ENCODE measurements around the gene DPYSL3.
"Not testable (repeated sequence)": the region's sequence is repeated elsewhere in the genome, so short reads cannot be mapped to it uniquely, and the experiment has no call there.

The DPYSL3 gene

DNA sequence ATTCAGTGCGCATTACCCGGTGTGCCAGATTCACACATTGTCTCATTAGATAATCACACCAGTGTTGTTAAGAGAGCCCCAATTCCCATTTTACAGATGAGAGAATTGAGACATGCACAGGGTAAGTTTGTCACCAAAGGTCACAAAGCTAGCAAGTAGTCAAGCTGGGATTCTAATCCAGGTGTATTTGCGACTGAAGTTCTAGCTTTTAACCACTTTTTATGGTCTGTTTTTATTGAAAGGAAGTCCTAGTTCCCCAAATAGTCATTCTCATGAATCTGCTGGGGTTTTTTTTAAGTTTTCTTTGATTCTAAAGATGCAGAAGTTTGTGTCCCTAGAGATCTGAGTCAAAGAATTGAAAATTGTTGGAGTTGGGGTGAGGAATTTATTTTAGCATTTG, 136.5 kb downstream of the DPYSL3 start:
- in situ Hi-C loops (cut with MboI; ENCODE audit: low sequenced_read_pairs), result no loop called here

- in situ Hi-C loops (cut with MboI; ENCODE audit: low sequenced_read_pairs), result no loop called here
Measured at GRCh38 chr5:147372191-147372590, 137.7 kb downstream of the DPYSL3 start.

DNA sequence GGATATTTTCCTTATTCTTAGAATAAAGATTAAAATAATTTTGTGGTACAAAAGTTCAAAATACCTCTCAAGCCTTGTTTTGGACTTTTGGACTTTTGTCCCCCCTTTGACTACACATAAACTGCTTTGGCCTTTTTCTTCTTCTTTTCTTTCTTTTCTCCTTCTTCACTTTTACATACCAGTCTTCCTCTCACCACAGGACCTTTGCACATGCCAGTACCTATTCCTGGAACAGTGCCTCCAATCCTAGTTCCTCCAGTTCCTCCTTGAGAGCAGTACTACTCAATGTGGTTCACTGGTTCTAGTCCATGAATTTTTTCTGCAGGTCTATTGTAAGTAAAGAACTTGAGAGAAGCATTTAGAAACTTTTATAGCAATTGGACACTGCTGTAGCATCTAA, 138.6 kb downstream of the DPYSL3 start:
- in situ Hi-C loops (cut with MboI; ENCODE audit: low sequenced_read_pairs), result no loop called here

DNA sequence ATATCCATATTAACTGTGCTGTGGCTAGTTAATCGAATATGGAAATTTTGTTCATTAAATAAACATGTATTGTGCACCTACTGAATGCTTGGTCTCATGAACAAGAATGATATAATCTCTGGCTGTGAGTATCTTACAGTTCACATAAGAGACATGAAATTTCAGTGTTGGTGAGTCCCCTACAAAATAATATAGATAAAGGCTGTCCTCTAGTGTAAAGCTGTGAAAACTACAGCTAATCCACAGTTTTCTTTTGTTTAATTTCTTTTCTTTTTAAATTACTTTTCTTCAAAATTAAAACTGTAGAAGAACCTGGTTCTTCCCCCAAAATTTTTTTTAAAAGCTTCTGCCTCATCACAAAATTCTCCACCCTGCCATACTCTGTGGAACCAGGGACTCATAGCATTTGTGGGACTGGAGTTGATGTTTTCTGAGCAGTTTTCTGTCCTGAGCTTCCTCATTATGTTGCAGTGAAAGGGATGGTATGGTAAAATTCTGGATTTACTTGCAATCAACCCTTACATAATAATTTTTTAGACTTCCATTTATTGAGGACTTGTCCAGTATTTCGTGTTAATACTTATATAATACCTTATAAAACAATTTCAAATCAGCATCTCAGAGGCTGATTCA, 140.0 kb downstream of the DPYSL3 start:
- in situ Hi-C loops (cut with MboI; ENCODE audit: low sequenced_read_pairs), result no loop called here

- in situ Hi-C loops (cut with MboI; ENCODE audit: low sequenced_read_pairs), result not testable (repeated sequence)
Measured at GRCh38 chr5:147367381-147367780, 142.5 kb downstream of the DPYSL3 start.

GRCh38 chr5:147361441-147362175, 148.3 kb downstream of the DPYSL3 start:
- in situ Hi-C loops (cut with MboI; ENCODE audit: low sequenced_read_pairs), result no loop called here

DNA sequence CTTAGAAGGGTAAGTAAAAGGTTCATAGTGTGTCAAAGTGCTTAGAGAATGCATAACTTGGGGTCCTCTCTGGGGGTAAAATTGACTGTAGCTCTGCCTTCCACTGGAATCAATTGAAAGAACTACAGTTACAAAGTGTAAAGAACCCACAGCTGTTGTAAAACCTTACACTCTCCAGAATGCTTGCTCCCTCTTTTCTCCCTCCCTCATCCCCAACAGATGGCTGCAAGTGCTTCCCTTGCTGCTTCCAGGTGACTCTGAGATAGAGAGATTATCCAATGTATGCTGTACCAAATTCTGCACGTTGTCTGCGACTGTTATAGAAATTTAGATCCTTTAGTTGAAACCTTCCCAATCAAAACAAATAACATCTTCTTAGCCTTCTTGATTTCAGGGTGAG, 149.1 kb downstream of the DPYSL3 start:
- in situ Hi-C loops (cut with MboI; ENCODE audit: low sequenced_read_pairs), result no loop called here

GRCh38 chr5:147359581-147359980, 150.3 kb downstream of the DPYSL3 start:
- in situ Hi-C loops (cut with MboI; ENCODE audit: low sequenced_read_pairs), result no loop called here

DNA sequence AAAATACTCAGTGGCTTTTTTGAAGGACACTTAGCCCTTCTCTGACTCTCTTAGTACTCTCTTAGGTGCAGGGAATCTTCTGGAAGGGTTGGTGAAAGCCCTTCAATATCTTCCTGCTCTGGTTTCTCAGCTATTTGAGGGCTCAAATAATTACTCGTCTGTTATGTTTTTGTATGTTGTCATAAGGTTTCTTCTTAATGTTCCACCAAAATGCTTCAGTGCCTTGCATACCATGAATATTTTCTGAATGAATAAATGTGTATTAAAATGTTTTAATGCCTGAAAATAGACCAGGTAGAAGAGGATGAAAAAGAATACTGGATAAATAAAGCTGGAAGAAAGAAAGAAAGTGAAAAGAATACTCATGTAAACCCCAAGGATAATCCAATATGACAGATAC, 150.8 kb downstream of the DPYSL3 start:
- in situ Hi-C loops (cut with MboI; ENCODE audit: low sequenced_read_pairs), result no loop called here

- in situ Hi-C loops (cut with MboI; ENCODE audit: low sequenced_read_pairs), result no loop called here
Measured at GRCh38 chr5:147349241-147349640, 160.6 kb downstream of the DPYSL3 start.

GRCh38 chr5:147348451-147348850, 161.4 kb downstream of the DPYSL3 start:
- in situ Hi-C loops (cut with MboI; ENCODE audit: low sequenced_read_pairs), result no loop called here

- in situ Hi-C loops (cut with MboI; ENCODE audit: low sequenced_read_pairs), result no loop called here
Measured at GRCh38 chr5:147348046-147348445, 161.8 kb downstream of the DPYSL3 start.

- in situ Hi-C loops (cut with MboI; ENCODE audit: low sequenced_read_pairs), result no loop called here
Measured at GRCh38 chr5:147346006-147346561, 163.8 kb downstream of the DPYSL3 start.

DNA sequence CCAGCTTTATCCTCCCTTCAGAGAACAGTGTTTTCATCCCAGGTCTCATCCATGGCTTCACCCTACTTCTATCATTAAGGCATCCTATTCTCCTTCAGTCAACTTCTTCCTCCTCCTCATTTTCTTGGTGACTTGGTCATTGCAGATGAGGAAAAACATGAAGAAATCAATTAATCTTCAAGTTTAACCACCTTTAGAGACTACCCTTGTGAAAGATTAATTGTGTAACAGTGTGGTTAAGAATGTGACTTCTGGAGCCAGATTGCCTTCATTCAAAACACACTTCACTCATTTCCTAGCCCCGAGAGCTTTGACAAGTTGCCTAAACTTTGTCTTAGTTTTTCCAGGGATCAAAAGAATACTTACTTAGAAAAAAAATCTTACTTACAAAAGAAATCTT, 165.0 kb downstream of the DPYSL3 start:
- in situ Hi-C loops (cut with MboI; ENCODE audit: low sequenced_read_pairs), result no loop called here

GRCh38 chr5:147341345-147341744, 168.5 kb downstream of the DPYSL3 start:
- in situ Hi-C loops (cut with MboI; ENCODE audit: low sequenced_read_pairs), result no loop called here

DNA sequence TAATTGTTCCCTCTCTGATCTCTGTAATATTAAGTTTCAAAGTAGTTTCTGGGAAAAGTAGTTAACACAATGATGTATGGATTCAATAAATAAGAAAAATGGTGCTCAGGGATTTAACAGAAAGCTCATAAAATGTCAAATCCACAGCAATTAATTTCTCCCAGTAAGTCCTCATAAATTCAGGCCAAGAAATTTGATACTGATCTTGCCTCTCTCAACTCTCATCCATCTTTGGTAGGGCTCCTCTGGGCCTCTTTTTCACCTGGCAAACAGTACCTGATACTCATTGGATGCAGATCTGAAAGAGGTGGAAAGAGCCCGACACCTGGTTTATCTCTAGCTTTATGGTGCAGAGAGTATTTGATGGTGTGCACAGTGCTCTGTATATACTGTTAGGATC, 168.9 kb downstream of the DPYSL3 start:
- in situ Hi-C loops (cut with MboI; ENCODE audit: low sequenced_read_pairs), result no loop called here
